Measurements from ENCODE around the gene RNF43. TPM values are rescaled to one million over a fixed set of nuclear protein-coding genes. Genes with fewer than 3 reads are reported as not detected.

RNF43 gene
- total RNA-seq, 1 donor from 2014 or later, result not detected

GRCh38 chr17:58410714-58411407 is 6.5 kb downstream of the RNF43 start:
- no peak for TF ChIP-seq CTCF (IDR thresholded peaks at IDR 0.05; ENCODE audit: partially characterized antibody, unreplicated experiment)
- no peak overlapping the region for H3K4me3 Mint-ChIP-seq (ENCODE audit: unreplicated experiment)
- H3K9me3 Mint-ChIP-seq (ENCODE audit: unreplicated experiment), result no peaks in the 10 kb centered on the region
- no peaks in the 10 kb centered on the region for H3K36me3 Mint-ChIP-seq (ENCODE audit: unreplicated experiment)
- no peaks in the 10 kb centered on the region for H3K27me3 Mint-ChIP-seq (ENCODE audit: unreplicated experiment)
- H3K27ac Mint-ChIP-seq (ENCODE audit: unreplicated experiment), result no peak overlapping the region
- no peak for DNase-seq
- H3K4me1 Mint-ChIP-seq (ENCODE audit: low read depth, unreplicated experiment), result no peaks in the 10 kb centered on the region

- Mint-ChIP-seq H3K4me1 (ENCODE audit: low read depth, unreplicated experiment) (no peaks in the 10 kb centered on the region), H3K9me3 (ENCODE audit: unreplicated experiment) (no peaks in the 10 kb centered on the region), H3K4me3 (ENCODE audit: unreplicated experiment) (no peak overlapping the region), H3K36me3 (ENCODE audit: unreplicated experiment) (no peaks in the 10 kb centered on the region), H3K27me3 (ENCODE audit: unreplicated experiment) (no peaks in the 10 kb centered on the region), H3K27ac (ENCODE audit: unreplicated experiment) (no peak overlapping the region)
- no peak for DNase-seq
- no peak for TF ChIP-seq CTCF (IDR thresholded peaks at IDR 0.05; ENCODE audit: partially characterized antibody, unreplicated experiment)
These were observed 7.9 kb downstream of the RNF43 start for GRCh38 chr17:58409432-58409831.

- no peak for DNase-seq
- Mint-ChIP-seq H3K36me3 (ENCODE audit: unreplicated experiment) (no peaks in the 10 kb centered on the region), H3K27ac (ENCODE audit: unreplicated experiment) (no peak overlapping the region), H3K4me3 (ENCODE audit: unreplicated experiment) (no peak overlapping the region), H3K4me1 (ENCODE audit: low read depth, unreplicated experiment) (peaks cover 7% of the 10 kb centered on the region), H3K9me3 (ENCODE audit: unreplicated experiment) (no peaks in the 10 kb centered on the region), H3K27me3 (ENCODE audit: unreplicated experiment) (no peaks in the 10 kb centered on the region)
- TF ChIP-seq CTCF (IDR thresholded peaks at IDR 0.05; ENCODE audit: partially characterized antibody, unreplicated experiment), result no peak
These were observed 14.0 kb downstream of the RNF43 start for GRCh38 chr17:58403311-58403710.

- Mint-ChIP-seq H3K4me1 (ENCODE audit: low read depth, unreplicated experiment) (peaks cover 7% of the 10 kb centered on the region), H3K9me3 (ENCODE audit: unreplicated experiment) (no peaks in the 10 kb centered on the region), H3K27ac (ENCODE audit: unreplicated experiment) (no peak overlapping the region), H3K27me3 (ENCODE audit: unreplicated experiment) (no peaks in the 10 kb centered on the region), H3K36me3 (ENCODE audit: unreplicated experiment) (no peaks in the 10 kb centered on the region), H3K4me3 (ENCODE audit: unreplicated experiment) (no peak overlapping the region)
- TF ChIP-seq CTCF (IDR thresholded peaks at IDR 0.05; ENCODE audit: partially characterized antibody, unreplicated experiment), result no peak
- DNase-seq, result no peak
These were observed 14.7 kb downstream of the RNF43 start for GRCh38 chr17:58402679-58403078.

- Mint-ChIP-seq H3K9me3 (ENCODE audit: unreplicated experiment) (no peaks in the 10 kb centered on the region), H3K27me3 (ENCODE audit: unreplicated experiment) (no peaks in the 10 kb centered on the region), H3K4me3 (ENCODE audit: unreplicated experiment) (no peak overlapping the region), H3K27ac (ENCODE audit: unreplicated experiment) (no peak overlapping the region), H3K4me1 (ENCODE audit: low read depth, unreplicated experiment) (peaks cover 7% of the 10 kb centered on the region), H3K36me3 (ENCODE audit: unreplicated experiment) (no peaks in the 10 kb centered on the region)
- TF ChIP-seq CTCF (IDR thresholded peaks at IDR 0.05; ENCODE audit: partially characterized antibody, unreplicated experiment), result no peak
- DNase-seq, result no peak
These were observed 15.3 kb downstream of the RNF43 start for GRCh38 chr17:58402047-58402446.
